ENCODE results near the gene VGLL1.

GRCh38 chrX:136491832-136492231, 40.2 kb upstream of the VGLL1 start:
- TF ChIP-seq TEAD4 (IDR thresholded peaks at IDR 0.05; ENCODE audit: borderline replicate concordance, insufficient read depth) (no peak), IRF3 (IDR thresholded peaks at IDR 0.05; ENCODE audit: low read depth, low read length) (no peak), CTCF (IDR thresholded peaks at IDR 0.05) (no peak), EZH2phosphoT487 (IDR thresholded peaks at IDR 0.05; ENCODE audit: borderline replicate concordance, low read depth) (no peak), GATA2 (CRISPR knock-in tag; IDR thresholded peaks at IDR 0.05) (no peak), JUND (IDR thresholded peaks at IDR 0.05) (no peak), ZBTB33 (IDR thresholded peaks at IDR 0.05; ENCODE audit: borderline replicate concordance, low read depth) (no peak), REST (IDR thresholded peaks at IDR 0.05; ENCODE audit: low read depth, low read length) (no peak), SMC3 (IDR thresholded peaks at IDR 0.05; ENCODE audit: low read depth, low read length) (no peak), PBX3 (IDR thresholded peaks at IDR 0.05) (no peak)
